Lower leg skin (tissue), 3 donors: ENCODE measurements around the gene GPR62.

ENCODE experiments used
- POLR2A ChIP-seq, 2 donors: fragments of 450-650 bp; IDR thresholded peaks; one replicate each; pipeline ENCODE4 v1.6.1; 2016 to 2017; ENCODE audit warnings: antibody characterized with exemption in 2 of 2, mild to moderate bottlenecking in 1 of 2, moderate library complexity in 1 of 2
- TF ChIP-seq, protein P1 (sequence below), 3 donors: fragments of 450-650 bp; IDR thresholded peaks; one replicate each; pipeline ENCODE4 v1.5.1; 2016; ENCODE audit warnings: antibody characterized with exemption in 3 of 3, mild to moderate bottlenecking in 3 of 3, moderate library complexity in 2 of 3

DNA sequence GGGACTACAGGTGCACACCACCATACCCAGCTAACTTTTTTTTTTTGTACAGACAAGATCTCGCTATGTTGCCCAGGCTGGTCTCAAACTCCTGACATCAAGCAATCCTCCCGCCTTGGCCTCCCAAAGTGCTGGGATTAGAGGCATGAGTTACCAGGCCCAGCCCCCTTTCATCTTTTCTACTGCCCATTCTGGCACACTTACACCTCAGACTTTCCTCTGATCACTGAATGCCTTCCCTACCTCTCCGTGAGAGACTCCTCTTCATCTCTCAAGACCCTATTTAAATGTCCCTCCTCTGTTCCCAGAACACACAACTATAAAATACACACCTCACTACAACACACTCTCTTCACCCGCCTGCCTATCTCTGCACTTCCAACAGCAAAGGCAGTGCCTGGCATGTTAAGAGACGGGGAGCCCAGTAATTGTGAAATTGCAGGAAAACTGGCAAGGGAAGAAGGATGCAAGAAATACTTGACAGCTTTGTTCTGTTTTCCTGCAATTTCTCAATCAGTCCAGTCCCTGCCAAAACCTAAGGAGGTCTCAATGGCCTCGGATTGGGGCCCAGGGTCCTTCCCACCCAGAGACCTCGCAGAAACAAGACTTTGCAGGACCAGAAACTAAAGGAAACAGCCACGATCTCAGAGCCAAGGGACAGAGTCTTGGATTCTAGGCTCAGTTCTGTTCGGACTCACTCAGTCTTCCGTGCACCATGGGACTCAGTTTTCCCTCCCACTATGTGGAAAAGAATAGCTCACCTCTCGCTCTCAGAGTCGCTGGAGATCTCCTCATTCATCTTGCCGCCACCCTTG lies 14.3 kb upstream of the GPR62 start:
- TF ChIP-seq, protein P1, sequence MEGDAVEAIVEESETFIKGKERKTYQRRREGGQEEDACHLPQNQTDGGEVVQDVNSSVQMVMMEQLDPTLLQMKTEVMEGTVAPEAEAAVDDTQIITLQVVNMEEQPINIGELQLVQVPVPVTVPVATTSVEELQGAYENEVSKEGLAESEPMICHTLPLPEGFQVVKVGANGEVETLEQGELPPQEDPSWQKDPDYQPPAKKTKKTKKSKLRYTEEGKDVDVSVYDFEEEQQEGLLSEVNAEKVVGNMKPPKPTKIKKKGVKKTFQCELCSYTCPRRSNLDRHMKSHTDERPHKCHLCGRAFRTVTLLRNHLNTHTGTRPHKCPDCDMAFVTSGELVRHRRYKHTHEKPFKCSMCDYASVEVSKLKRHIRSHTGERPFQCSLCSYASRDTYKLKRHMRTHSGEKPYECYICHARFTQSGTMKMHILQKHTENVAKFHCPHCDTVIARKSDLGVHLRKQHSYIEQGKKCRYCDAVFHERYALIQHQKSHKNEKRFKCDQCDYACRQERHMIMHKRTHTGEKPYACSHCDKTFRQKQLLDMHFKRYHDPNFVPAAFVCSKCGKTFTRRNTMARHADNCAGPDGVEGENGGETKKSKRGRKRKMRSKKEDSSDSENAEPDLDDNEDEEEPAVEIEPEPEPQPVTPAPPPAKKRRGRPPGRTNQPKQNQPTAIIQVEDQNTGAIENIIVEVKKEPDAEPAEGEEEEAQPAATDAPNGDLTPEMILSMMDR (IDR thresholded peaks at IDR 0.05): no peak
- no peak for TF ChIP-seq POLR2A (IDR thresholded peaks at IDR 0.05)
